Measurements from ENCODE around the gene GSDME.

GSDME gene

GRCh38 chr7:24718977-24719491, 38.2 kb downstream of the GSDME start:
- DNase-seq, result no peak

GRCh38 chr7:24718431-24718831, 38.8 kb downstream of the GSDME start:
- DNase-seq, result no peak

- no peak for DNase-seq
Measured at GRCh38 chr7:24717694-24718320, 39.5 kb downstream of the GSDME start.

- DNase-seq, result no peak
Measured at GRCh38 chr7:24717247-24717622, 40.0 kb downstream of the GSDME start.

GRCh38 chr7:24716480-24717246, 40.6 kb downstream of the GSDME start:
- no peak for DNase-seq

- DNase-seq, result peak; percentile 11
Measured at GRCh38 chr7:24715661-24716479, 41.4 kb downstream of the GSDME start.

GRCh38 chr7:24715171-24715570, 42.1 kb downstream of the GSDME start:
- no peak for DNase-seq

- DNase-seq, result no peak
Measured at GRCh38 chr7:24714676-24715010, 42.6 kb downstream of the GSDME start.

GRCh38 chr7:24713850-24714675, 43.2 kb downstream of the GSDME start:
- no peak for DNase-seq

- DNase-seq, result no peak
Measured at GRCh38 chr7:24713039-24713793, 44.0 kb downstream of the GSDME start.

- no peak for DNase-seq
Measured at GRCh38 chr7:24709585-24710360, 47.5 kb downstream of the GSDME start.

GRCh38 chr7:24709051-24709450, 48.2 kb downstream of the GSDME start:
- no peak for DNase-seq

GRCh38 chr7:24707988-24708615, 49.2 kb downstream of the GSDME start:
- DNase-seq, result no peak

GRCh38 chr7:24706211-24707170, 50.8 kb downstream of the GSDME start:
- no peak for DNase-seq

GRCh38 chr7:24705461-24705954, 51.8 kb downstream of the GSDME start:
- DNase-seq, result peak; percentile 28

- DNase-seq, result no peak
Measured at GRCh38 chr7:24704311-24704710, 53.0 kb downstream of the GSDME start.

GRCh38 chr7:24703296-24703695, 54.0 kb downstream of the GSDME start:
- DNase-seq, result no peak

GRCh38 chr7:24702755-24703154, 54.5 kb downstream of the GSDME start:
- DNase-seq, result no peak
